Measurements from ENCODE around the gene STIM1. TPM values are rescaled to one million over a fixed set of nuclear protein-coding genes. Genes with fewer than 3 reads are reported as not detected.

Gene STIM1
- polyA plus RNA-seq, 3 donors = 33.1 to 35.1 (median 34.2) TPM

GRCh38 chr11:3944198-3944597 lies 88.7 kb downstream of the STIM1 start:
- DNase-seq (ENCODE audit: low read depth in 3 of 3, low spot score in 2 of 3) = no peak

DNA sequence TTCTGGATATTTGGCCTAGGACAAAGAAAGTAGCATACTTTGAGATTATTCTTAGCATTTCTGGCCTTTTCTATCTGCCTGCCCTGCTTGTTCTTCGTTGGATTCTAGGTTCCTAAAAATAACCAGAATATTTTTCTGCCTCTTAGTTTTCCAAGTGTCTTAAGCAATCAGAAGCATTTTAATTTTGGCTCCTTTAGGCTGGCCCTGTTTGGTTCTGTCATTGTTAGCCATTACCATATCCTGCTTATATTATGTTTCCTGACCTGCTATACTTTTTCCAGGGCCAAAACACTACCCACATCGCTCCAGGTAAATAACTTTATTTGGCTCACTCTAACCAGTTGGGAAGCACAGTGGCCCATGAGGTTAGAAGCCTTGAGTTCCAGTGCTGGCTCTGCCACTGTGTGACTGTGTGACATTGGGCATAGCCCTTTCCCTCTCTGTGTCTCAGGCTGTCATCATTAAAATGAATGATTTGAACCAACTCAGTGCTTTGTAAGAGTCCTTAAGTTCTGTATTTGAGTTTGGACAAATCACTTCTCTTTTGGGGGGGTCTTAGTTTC lies 91.1 kb downstream of the STIM1 start:
- DNase-seq (ENCODE audit: low read depth in 3 of 3, low spot score in 2 of 3) = no peak

DNA sequence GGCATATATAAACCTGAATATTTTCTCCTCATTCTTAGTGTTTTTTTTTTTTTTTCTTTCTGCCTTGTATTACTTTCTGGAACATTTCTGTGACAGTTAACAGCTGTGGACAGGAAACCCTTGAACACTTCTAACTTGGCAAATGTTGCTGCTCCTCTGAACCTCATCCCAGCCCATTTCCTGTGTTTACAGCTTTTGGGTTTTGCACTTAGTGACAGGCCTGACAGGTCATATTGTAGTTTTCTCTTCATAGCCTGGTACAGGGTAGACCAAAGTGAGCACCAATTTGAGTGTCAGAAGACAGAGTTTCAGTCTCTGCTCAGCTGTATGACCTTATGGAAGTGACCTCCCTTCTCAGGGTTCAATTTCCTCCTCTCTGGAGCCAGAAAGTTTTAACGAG lies 91.6 kb downstream of the STIM1 start:
- DNase-seq (ENCODE audit: low read depth in 3 of 3, low spot score in 2 of 3) = peak in 1 of 3 donors; percentile 57

DNA sequence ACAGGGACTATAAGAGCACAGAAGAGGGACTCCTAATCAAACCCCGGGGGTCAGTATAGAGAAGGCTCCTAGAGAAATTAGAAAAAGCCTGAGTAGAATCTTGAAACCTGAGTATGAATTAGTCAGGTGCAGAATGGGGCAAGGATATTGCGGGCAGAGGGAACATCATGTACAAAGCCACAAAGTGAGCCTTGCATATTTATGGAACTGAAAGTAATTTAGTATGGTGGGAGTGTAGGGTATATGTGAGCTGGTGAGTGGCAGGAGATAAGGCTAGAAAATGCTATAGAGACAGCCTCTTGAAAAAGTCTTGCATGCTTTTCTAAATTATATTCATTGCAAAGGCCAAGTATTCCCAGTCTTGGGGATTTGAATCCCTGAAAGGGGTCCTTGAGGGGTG lies 93.7 kb downstream of the STIM1 start:
- no peak for DNase-seq (ENCODE audit: low read depth in 3 of 3, low spot score in 2 of 3)

GRCh38 chr11:3950996-3951660 lies 95.7 kb downstream of the STIM1 start:
- DNase-seq (ENCODE audit: low read depth in 3 of 3, low spot score in 2 of 3) = no peak

DNA sequence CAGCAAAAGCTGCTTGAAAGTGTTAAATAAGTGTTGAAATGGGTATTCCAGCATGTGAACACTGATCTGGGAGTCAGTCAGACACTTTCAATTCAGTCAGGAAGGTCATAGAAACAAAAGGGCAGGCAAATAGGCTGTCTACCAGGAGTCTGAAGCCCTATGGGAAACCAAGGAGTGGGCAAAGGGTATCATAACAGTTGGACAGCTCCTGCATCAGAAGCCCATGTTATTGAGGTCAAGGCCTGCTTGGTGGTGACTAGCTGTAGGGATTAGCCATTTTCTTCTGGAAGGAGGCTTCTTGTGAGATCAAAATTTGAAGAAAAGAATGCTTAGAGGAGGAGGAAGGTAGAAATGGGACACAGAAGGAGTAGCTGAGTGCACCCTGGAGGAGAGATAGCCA lies 97.3 kb downstream of the STIM1 start:
- no peak for DNase-seq (ENCODE audit: low read depth in 3 of 3, low spot score in 2 of 3)

DNA sequence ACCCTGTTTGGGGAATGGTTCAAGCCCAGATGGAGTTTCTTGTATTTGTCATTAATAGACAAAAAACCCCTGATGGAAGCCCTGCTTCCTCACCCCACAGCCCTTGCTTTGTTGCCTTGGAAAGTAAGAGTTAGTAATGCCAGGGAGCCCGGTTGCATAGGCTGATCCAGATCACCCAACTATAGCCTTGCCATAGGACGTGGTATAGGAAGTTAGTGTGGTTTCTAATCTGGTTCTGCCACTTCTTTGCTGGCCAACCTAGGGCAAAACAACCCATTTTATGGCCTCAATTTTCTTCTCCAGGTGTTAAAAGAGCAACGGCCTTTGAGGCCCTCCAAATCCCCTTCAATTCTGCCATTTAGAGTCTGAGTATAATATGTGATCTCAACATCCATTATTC lies 97.9 kb downstream of the STIM1 start:
- DNase-seq (ENCODE audit: low read depth in 3 of 3, low spot score in 2 of 3) = no peak

DNA sequence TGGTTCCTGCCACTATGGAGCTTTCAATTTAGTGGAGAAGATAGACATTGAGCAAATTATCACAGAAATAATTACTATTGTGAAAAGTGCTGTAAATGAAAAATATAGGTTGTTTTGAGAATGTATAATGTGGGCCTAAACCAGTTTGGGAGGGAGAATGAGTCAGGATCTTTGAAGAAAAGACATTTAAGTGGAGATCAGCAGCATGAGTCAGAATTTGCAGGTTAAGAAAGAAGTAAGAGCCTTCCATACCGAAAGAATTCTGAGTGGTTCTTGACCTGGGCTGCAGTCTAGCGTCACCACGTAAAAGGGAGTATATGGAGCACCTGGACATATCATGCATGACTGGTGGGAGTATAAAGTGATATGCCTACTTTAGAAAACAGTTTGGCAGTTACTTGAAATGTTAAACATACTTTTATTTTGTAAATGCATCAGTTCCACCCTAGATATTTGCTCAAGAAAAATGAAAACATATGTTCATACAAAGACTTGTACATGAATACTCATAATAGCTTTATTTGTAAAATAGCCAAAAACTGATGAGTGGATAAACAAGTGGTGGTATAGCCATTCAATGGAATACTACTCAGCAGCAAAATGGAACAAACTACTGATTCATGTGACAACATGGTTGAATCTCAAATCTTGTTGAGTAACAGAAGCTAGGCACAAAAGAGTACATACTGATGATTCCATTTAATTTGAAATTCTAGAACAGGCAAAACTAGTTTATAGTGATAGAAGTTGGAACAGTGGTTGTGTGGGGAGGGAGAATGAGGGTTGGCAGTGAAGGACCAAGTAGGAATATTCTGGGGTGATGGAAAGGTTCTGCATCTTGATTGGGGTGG lies 99.2 kb downstream of the STIM1 start:
- no peak for DNase-seq (ENCODE audit: low read depth in 3 of 3, low spot score in 2 of 3)

DNA sequence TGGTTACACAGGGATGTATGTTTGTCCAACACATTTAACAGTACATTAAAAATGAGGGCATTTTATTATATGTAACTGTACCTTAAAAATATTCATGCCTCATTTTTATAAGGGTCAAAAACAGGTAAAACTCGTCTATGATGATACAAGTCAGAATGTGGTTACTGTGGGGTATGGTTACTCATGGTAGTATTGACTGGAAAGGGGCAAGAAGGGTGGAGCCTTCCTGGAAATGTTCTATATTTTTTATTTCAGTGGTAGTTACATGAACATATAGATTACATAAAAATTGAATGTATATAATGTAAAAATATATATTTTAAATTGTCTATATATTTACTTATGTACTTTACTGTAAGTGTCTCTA lies 99.8 kb downstream of the STIM1 start:
- no peak for DNase-seq (ENCODE audit: low read depth in 3 of 3, low spot score in 2 of 3)

GRCh38 chr11:3956038-3956437 lies 100.6 kb downstream of the STIM1 start:
- DNase-seq (ENCODE audit: low read depth in 3 of 3, low spot score in 2 of 3) = no peak

- no peak for DNase-seq (ENCODE audit: low read depth in 3 of 3, low spot score in 2 of 3)
Measured at GRCh38 chr11:3956748-3957147, 101.3 kb downstream of the STIM1 start.

DNA sequence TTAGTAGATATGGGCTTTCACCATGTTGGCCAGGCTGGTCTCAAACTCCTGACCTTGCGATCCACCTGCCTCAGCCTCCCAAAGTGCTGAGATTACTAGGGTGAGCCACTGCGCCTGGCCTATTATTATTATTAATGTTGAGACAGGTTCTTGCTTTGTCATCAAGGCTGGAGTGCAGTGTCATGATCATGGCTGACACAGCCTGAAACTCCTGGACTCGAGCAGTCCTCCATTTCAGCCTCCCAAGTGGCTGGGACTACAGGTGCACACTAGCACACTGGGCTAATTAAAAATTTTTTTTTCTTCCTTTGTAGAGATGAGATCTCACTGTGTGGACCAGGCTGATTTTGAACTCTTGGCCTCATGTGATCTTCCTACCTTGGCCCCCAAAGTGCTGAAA lies 102.0 kb downstream of the STIM1 start:
- DNase-seq (ENCODE audit: low read depth in 3 of 3, low spot score in 2 of 3) = no peak

- no peak for DNase-seq (ENCODE audit: low read depth in 3 of 3, low spot score in 2 of 3)
Measured at GRCh38 chr11:3958281-3958680, 102.8 kb downstream of the STIM1 start.

GRCh38 chr11:3959015-3959902 lies 103.8 kb downstream of the STIM1 start:
- DNase-seq (ENCODE audit: low read depth in 3 of 3, low spot score in 2 of 3) = no peak

- no peak for DNase-seq (ENCODE audit: low read depth in 3 of 3, low spot score in 2 of 3)
Measured at GRCh38 chr11:3959903-3960265, 104.4 kb downstream of the STIM1 start.

DNA sequence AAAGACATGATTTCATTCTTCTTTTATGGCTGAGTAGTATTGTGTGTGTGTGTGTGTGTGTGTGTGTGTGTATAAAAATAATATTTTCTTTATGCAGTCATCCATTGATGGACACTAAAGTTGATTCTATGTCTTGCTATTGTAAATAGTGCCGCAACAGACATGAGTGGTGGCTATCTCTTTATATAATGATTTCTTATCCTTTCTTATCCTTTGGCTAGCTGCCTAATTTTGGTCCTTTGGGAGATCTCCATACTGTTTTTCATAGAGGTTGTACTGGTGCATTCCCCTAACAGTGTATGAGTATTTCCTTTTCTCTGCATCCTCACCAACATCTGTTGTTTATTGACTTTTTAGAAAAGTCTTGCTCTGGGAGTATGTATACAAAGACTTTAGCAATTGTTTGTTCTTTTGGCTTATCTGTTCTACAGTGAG lies 107.0 kb downstream of the STIM1 start:
- DNase-seq (ENCODE audit: low read depth in 3 of 3, low spot score in 2 of 3) = no peak

DNA sequence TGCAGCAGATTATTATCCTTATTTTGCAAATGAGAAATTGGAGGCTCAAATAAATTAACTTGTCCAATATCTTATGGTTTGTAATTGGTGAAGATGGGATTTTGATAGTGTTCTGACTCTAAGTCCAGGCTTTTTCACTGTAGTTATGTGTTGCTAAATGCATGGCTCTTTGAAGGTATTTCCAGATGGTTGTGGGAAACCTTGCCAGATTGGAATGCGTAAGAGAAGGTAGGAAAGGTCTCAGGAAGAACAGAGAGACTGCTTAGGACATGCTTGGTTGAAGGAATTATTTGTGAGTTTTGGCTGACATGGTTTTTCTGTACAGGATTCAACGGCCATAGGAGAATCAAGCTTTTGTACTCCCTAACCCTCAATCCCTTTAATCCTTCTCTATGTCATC lies 108.6 kb downstream of the STIM1 start:
- DNase-seq (ENCODE audit: low read depth in 3 of 3, low spot score in 2 of 3) = no peak

DNA sequence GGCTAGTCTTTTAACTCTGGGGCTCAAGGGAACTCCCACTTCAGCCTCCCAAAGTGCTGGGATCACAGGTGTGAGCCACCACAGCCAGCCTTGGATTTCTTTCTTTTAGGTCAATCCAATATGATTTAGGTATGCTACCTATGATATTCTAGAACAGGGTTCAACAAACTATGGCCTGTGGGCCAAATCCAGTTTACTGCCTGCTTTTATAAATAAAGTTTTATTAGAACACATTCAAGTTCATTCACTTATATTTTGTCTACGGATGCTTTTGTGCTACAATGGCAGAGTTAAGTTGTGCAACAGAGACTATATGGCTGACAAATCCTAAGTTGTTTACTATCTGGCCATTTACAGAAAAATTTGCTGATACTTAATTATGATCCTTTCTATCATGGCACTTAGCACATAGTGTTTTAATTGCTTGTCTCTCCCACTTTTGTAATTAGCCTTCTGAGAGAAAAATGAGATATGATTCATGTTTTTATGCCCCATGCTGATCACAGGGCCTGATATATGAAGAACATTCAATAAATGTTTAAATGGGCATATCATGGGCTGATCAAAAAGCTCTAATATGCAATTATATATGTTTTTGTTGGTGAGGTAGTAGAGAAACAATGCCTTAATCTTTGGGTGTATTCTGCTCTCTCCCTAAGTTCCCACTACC lies 109.6 kb downstream of the STIM1 start:
- DNase-seq (ENCODE audit: low read depth in 3 of 3, low spot score in 2 of 3) = no peak

DNA sequence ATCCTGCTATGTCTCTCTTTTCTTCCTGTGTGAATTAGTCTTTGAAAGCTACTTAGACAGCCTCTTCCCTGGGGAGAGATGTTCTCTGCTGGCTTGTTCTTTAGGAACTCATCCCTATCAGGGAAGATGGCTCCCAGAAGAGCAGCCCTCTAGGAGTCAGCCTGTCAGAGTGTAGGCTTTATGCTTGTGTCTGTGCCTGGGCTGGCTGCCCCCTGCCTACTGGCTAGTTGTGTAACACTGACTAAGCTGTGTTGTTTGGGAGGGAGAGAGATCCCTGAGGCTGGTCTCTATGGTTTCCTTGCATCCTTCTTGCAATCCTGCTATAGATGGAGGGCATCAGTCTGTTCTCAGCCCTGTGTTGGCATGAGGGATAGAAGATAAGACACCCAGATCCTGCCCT lies 112.2 kb downstream of the STIM1 start:
- DNase-seq (ENCODE audit: low read depth in 3 of 3, low spot score in 2 of 3) = no peak

DNA sequence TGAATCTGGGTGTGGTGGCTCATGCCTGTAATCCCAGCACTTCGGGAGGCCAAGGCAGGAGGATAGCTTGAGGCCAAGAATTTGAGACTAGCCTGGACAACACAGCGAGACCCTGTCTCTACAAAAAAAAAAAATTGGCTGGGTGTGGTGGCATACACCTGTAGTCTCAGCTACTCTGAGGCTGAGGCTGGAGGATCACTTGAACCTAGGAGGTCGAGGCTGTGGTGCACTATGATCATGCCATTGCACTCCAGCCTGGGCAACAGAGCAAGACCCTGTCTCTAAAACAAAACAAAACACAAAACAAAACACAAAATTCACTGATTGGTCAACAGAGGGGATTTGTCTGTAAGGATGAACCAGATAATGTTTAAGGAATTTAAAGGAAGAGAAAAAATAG lies 113.7 kb downstream of the STIM1 start:
- no peak for DNase-seq (ENCODE audit: low read depth in 3 of 3, low spot score in 2 of 3)

- DNase-seq (ENCODE audit: low read depth in 3 of 3, low spot score in 2 of 3) = no peak
Measured at GRCh38 chr11:3969613-3970012, 114.1 kb downstream of the STIM1 start.

Data from right renal cortex interstitium (tissue), 3 donors.